H1 (cell line): ENCODE measurements around the gene CACNA1G. TPM values are rescaled to one million over a fixed set of nuclear protein-coding genes. Genes with fewer than 3 reads are reported as not detected.
A peak's percentile ranks its signal among the peaks of the same experiment; 100 is the strongest.

Experiments used
- BCL11A ChIP-seq, 2 experiments: IDR thresholded peaks; one replicate each; pipeline ENCODE4 v1.6.1; 2011; ENCODE audit warnings: low read depth in 2 of 2, low read length in 2 of 2, mild to moderate bottlenecking in 2 of 2
- CHD2 ChIP-seq: IDR thresholded peaks from 2 replicates; pipeline ENCODE4 v1.6.1; 2012; ENCODE audit warnings: low read length, improper control_type of control experiment
- CREB1 ChIP-seq: IDR thresholded peaks from 2 replicates; pipeline ENCODE4 v1.6.1; 2012; ENCODE audit warnings: inconsistent platforms
- HDAC6 ChIP-seq: IDR thresholded peaks from one replicate; pipeline ENCODE4 v1.7.1; 2012; ENCODE audit warnings: low read depth, mild to moderate bottlenecking, inconsistent platforms, low read length, moderate library complexity
- POLR2A ChIP-seq, 2 experiments: IDR thresholded peaks; 1 replicate in 1 of 2; 2 replicates in 1 of 2; pipeline ENCODE4 v1.6.1; 2011; ENCODE audit warnings: low read depth in 2 of 2, low read length in 2 of 2, mild to moderate bottlenecking in 2 of 2; ENCODE audit errors: control extremely low read depth in 1 of 2
- POLR2AphosphoS5 ChIP-seq: IDR thresholded peaks from 2 replicates; pipeline ENCODE4 v1.6.1; 2011; ENCODE audit warnings: low read depth, low read length
- SIN3A ChIP-seq, 2 experiments: IDR thresholded peaks in 1 of 2; conservative IDR thresholded peaks in 1 of 2; 2 replicates each; pipeline ENCODE4 v1.6.1; 2011 to 2012; ENCODE audit warnings: low read length in 2 of 2, improper control_type of control experiment in 1 of 2, low read depth in 1 of 2, mild to moderate bottlenecking in 1 of 2
- SP4 ChIP-seq: IDR thresholded peaks from 2 replicates; pipeline ENCODE4 v1.6.1; 2012; ENCODE audit warnings: low read length, inconsistent platforms
- TCF12 ChIP-seq: IDR thresholded peaks from 2 replicates; pipeline ENCODE4 v1.6.1; 2011; ENCODE audit warnings: low read depth, mild to moderate bottlenecking, low read length
- polyA plus RNA-seq, 7 experiments: library from polyadenylated mRNA; depleted of rRNA in 3 of 7; stranded (reverse) in 5 of 7; unstranded in 2 of 7; fragments of >200 nt in 5 of 7; fragments of 200-250 nt in 2 of 7; gene quantifications; 1 replicate in 5 of 7; 2 replicates in 1 of 7; 4 replicates in 1 of 7; pipeline versions ENCODE4 v1.2.1 to v1.2.3, GENCODE V29; 2011 to 2013; ENCODE audit warnings: missing spikeins in 2 of 7, mixed read lengths in 2 of 7
- total RNA-seq: library from RNA; stranded (reverse); fragmentation: NEBNext Ultra II Directional; extraction: Animal tissue kit (Norgen Biotek cat#: 25700); gene quantifications from 2 replicates; pipeline ENCODE4 v1.2.1, GENCODE V29; 2021
- TF ChIP-seq, protein P1 (sequence below): fragments of 300-600 bp; sonication (generic); IDR thresholded peaks from 2 replicates; pipeline ENCODE4 v1.7.1; 2012; ENCODE audit warnings: low read length, moderate library complexity, mild to moderate bottlenecking, inconsistent platforms; ENCODE audit not compliant: insufficient replicate concordance

The CACNA1G gene
- total and polyA plus RNA-seq, 2 of the 8 experiments (the other 6 are each of a cell fraction or from before 2014, with no cell fraction given) = 2.9 to 4.9 TPM

DNA sequence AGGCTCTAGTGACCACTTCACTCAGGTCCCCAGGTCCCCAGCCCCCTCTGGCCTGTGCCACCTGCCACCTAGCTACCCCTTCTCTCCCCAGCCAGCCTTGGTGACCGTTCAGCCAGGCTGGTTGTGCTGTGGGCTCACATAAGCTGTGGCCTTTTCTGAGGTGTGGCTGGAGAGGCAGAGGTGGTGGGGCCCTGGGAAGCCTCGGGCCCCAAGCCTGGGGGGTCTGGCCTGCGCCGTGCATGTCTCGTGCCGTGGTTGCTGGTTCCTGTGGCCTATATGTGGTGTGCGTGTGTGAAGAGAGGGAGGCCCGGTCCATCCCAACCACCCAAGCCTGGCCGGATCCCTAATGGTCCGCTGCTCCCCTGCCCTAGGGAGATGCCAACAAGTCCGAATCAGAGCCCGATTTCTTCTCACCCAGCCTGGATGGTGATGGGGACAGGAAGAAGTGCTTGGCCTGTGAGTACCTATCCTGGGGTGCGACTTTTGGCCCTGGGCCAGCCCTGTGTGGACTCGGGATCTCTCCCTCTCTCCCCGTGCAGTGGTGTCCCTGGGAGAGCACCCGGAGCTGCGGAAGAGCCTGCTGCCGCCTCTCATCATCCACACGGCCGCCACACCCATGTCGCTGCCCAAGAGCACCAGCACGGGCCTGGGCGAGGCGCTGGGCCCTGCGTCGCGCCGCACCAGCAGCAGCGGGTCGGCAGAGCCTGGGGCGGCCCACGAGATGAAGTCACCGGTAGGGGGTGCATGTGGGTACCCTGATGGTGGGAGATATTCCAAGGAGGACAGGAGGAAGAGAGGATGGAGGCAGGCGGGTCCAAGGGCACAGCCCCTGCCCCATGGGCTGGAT lies 35.9 kb downstream of the CACNA1G start (continued):
- TF ChIP-seq, protein P1, sequence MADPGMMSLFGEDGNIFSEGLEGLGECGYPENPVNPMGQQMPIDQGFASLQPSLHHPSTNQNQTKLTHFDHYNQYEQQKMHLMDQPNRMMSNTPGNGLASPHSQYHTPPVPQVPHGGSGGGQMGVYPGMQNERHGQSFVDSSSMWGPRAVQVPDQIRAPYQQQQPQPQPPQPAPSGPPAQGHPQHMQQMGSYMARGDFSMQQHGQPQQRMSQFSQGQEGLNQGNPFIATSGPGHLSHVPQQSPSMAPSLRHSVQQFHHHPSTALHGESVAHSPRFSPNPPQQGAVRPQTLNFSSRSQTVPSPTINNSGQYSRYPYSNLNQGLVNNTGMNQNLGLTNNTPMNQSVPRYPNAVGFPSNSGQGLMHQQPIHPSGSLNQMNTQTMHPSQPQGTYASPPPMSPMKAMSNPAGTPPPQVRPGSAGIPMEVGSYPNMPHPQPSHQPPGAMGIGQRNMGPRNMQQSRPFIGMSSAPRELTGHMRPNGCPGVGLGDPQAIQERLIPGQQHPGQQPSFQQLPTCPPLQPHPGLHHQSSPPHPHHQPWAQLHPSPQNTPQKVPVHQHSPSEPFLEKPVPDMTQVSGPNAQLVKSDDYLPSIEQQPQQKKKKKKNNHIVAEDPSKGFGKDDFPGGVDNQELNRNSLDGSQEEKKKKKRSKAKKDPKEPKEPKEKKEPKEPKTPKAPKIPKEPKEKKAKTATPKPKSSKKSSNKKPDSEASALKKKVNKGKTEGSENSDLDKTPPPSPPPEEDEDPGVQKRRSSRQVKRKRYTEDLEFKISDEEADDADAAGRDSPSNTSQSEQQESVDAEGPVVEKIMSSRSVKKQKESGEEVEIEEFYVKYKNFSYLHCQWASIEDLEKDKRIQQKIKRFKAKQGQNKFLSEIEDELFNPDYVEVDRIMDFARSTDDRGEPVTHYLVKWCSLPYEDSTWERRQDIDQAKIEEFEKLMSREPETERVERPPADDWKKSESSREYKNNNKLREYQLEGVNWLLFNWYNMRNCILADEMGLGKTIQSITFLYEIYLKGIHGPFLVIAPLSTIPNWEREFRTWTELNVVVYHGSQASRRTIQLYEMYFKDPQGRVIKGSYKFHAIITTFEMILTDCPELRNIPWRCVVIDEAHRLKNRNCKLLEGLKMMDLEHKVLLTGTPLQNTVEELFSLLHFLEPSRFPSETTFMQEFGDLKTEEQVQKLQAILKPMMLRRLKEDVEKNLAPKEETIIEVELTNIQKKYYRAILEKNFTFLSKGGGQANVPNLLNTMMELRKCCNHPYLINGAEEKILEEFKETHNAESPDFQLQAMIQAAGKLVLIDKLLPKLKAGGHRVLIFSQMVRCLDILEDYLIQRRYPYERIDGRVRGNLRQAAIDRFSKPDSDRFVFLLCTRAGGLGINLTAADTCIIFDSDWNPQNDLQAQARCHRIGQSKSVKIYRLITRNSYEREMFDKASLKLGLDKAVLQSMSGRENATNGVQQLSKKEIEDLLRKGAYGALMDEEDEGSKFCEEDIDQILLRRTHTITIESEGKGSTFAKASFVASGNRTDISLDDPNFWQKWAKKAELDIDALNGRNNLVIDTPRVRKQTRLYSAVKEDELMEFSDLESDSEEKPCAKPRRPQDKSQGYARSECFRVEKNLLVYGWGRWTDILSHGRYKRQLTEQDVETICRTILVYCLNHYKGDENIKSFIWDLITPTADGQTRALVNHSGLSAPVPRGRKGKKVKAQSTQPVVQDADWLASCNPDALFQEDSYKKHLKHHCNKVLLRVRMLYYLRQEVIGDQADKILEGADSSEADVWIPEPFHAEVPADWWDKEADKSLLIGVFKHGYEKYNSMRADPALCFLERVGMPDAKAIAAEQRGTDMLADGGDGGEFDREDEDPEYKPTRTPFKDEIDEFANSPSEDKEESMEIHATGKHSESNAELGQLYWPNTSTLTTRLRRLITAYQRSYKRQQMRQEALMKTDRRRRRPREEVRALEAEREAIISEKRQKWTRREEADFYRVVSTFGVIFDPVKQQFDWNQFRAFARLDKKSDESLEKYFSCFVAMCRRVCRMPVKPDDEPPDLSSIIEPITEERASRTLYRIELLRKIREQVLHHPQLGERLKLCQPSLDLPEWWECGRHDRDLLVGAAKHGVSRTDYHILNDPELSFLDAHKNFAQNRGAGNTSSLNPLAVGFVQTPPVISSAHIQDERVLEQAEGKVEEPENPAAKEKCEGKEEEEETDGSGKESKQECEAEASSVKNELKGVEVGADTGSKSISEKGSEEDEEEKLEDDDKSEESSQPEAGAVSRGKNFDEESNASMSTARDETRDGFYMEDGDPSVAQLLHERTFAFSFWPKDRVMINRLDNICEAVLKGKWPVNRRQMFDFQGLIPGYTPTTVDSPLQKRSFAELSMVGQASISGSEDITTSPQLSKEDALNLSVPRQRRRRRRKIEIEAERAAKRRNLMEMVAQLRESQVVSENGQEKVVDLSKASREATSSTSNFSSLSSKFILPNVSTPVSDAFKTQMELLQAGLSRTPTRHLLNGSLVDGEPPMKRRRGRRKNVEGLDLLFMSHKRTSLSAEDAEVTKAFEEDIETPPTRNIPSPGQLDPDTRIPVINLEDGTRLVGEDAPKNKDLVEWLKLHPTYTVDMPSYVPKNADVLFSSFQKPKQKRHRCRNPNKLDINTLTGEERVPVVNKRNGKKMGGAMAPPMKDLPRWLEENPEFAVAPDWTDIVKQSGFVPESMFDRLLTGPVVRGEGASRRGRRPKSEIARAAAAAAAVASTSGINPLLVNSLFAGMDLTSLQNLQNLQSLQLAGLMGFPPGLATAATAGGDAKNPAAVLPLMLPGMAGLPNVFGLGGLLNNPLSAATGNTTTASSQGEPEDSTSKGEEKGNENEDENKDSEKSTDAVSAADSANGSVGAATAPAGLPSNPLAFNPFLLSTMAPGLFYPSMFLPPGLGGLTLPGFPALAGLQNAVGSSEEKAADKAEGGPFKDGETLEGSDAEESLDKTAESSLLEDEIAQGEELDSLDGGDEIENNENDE = no peak
- TF ChIP-seq SP4 = no peak
- no peak for TF ChIP-seq SIN3A (conservative IDR thresholded peaks at IDR 0.05 in 1 of 2, IDR thresholded peaks at IDR 0.05 in 1 of 2; ENCODE audit: low read depth in 1 of 2, low read length in 2 of 2)
- no peak for TF ChIP-seq TCF12
- no peak for TF ChIP-seq BCL11A (IDR thresholded peaks at IDR 0.05; ENCODE audit: low read depth in 2 of 2, low read length in 2 of 2)
- TF ChIP-seq CHD2 = no peak
- peak; percentile 33; the same call in 1 of the 2 replicates for TF ChIP-seq CREB1
- TF ChIP-seq POLR2AphosphoS5 = no peak
- TF ChIP-seq POLR2A (IDR thresholded peaks at IDR 0.05; ENCODE audit: control extremely low read depth in 1 of 2, low read depth in 2 of 2, low read length in 2 of 2) = no peak
- TF ChIP-seq HDAC6 = no peak
